ENCODE results near the gene SUOX. TPM values are rescaled to one million over a fixed set of nuclear protein-coding genes. Genes with fewer than 3 reads are reported as not detected.
"Not testable (repeated sequence)": the region's sequence is repeated elsewhere in the genome, so short reads cannot be mapped to it uniquely, and the experiment has no call there.

Gene SUOX
- total RNA-seq, 1 donor from 2014 or later, result 25.0 TPM

- intact Hi-C loops (cut with DNase I), result not testable (repeated sequence)
Observed at GRCh38 chr12:55981882-55982281, 15.2 kb upstream of the SUOX start.

GRCh38 chr12:55982319-55982936 lies 14.6 kb upstream of the SUOX start:
- intact Hi-C loops (cut with DNase I), result no loop called here
- no peak for DNase-seq (ENCODE audit: low spot score)

More at GRCh38 chr12:55981882-55982281, 15.2 kb upstream of the SUOX start:
- not testable (repeated sequence) for DNase-seq (ENCODE audit: low spot score)

- intact Hi-C loops (cut with DNase I), result no loop called here
- no peak for DNase-seq (ENCODE audit: low spot score)
Observed at GRCh38 chr12:55983232-55983842, 13.7 kb upstream of the SUOX start.

GRCh38 chr12:55984861-55985260 lies 12.2 kb upstream of the SUOX start:
- intact Hi-C loops (cut with DNase I), result no loop called here

GRCh38 chr12:55985341-55985740 lies 11.7 kb upstream of the SUOX start:
- DNase-seq (ENCODE audit: low spot score), result no peak
- intact Hi-C loops (cut with DNase I), result no loop called here

More at GRCh38 chr12:55984861-55985260, 12.2 kb upstream of the SUOX start:
- no peak for DNase-seq (ENCODE audit: low spot score)

GRCh38 chr12:55985976-55986375 lies 11.1 kb upstream of the SUOX start:
- DNase-seq (ENCODE audit: low spot score); intact Hi-C loops (cut with DNase I): not testable (repeated sequence)

- intact Hi-C loops (cut with DNase I), result no loop called here
- DNase-seq (ENCODE audit: low spot score), result no peak
Observed at GRCh38 chr12:55991110-55991509, 6.0 kb upstream of the SUOX start.

GRCh38 chr12:55993230-55993853 lies 3.7 kb upstream of the SUOX start:
- no peak for DNase-seq (ENCODE audit: low spot score)
- intact Hi-C loops (cut with DNase I), result no loop called here

GRCh38 chr12:55995366-55995765 lies 1.7 kb upstream of the SUOX start:
- no peak for DNase-seq (ENCODE audit: low spot score)
- intact Hi-C loops (cut with DNase I), result no loop called here

GRCh38 chr12:55996201-55996714 lies 818 bp upstream of the SUOX start:
- no peak for DNase-seq (ENCODE audit: low spot score)
- intact Hi-C loops (cut with DNase I), result loop anchor here (1.0 kb wide), 1 partner anchor 45 kb away; the partner anchor contains the start of gene RPS26

- intact Hi-C loops (cut with DNase I), result no loop called here
- no peak for DNase-seq (ENCODE audit: low spot score)
Observed at GRCh38 chr12:55997535-55997859, 421 bp downstream of the SUOX start.

GRCh38 chr12:55999522-55999921 lies 2.4 kb downstream of the SUOX start:
- DNase-seq (ENCODE audit: low spot score); intact Hi-C loops (cut with DNase I): not testable (repeated sequence)

- intact Hi-C loops (cut with DNase I), result not testable (repeated sequence)
Observed at GRCh38 chr12:55999999-56000540, 3.0 kb downstream of the SUOX start.

GRCh38 chr12:56001487-56002100 lies 4.5 kb downstream of the SUOX start:
- intact Hi-C loops (cut with DNase I), result no loop called here
- DNase-seq (ENCODE audit: low spot score), result no peak

More at GRCh38 chr12:55999999-56000540, 3.0 kb downstream of the SUOX start:
- DNase-seq (ENCODE audit: low spot score), result not testable (repeated sequence)

GRCh38 chr12:56003376-56003775 lies 6.3 kb downstream of the SUOX start:
- intact Hi-C loops (cut with DNase I); DNase-seq (ENCODE audit: low spot score): not testable (repeated sequence)

GRCh38 chr12:56004211-56004610 lies 7.1 kb downstream of the SUOX start:
- intact Hi-C loops (cut with DNase I), result no loop called here
- no peak for DNase-seq (ENCODE audit: low spot score)

GRCh38 chr12:56007564-56008559 lies 10.8 kb downstream of the SUOX start:
- intact Hi-C loops (cut with DNase I), result loop anchor here (5.0 kb wide), 1 partner anchor 94 kb away; the partner anchor contains the start of gene PA2G4
- peak; percentile 78 for DNase-seq (ENCODE audit: low spot score)

GRCh38 chr12:56010111-56010570 lies 13.1 kb downstream of the SUOX start:
- DNase-seq (ENCODE audit: low spot score), result no peak
- intact Hi-C loops (cut with DNase I), result no loop called here

All from cardiac septum (tissue), 1 donor.